AG08395 (cell line): ENCODE data around the gene GRHL1.

Experiments
- DNase-seq: peaks from one replicate; pipeline ENCODE4 v3.0.0; 2012; ENCODE audit warnings: mixed read lengths, low spot score

GRHL1 gene

GRCh38 chr2:9972621-9973479 lies 21.4 kb downstream of the GRHL1 start:
- DNase-seq = peak; percentile 64

- DNase-seq = no peak
Observed at GRCh38 chr2:9973690-9974089, 22.2 kb downstream of the GRHL1 start.

GRCh38 chr2:9974343-9974742 lies 22.9 kb downstream of the GRHL1 start:
- no peak for DNase-seq

GRCh38 chr2:9975328-9975727 lies 23.8 kb downstream of the GRHL1 start:
- no peak for DNase-seq

- peak; percentile 94 for DNase-seq
Observed at GRCh38 chr2:9975805-9976447, 24.4 kb downstream of the GRHL1 start.

GRCh38 chr2:9979977-9980376 lies 28.5 kb downstream of the GRHL1 start:
- no peak for DNase-seq

- no peak for DNase-seq
Observed at GRCh38 chr2:9980520-9980919, 29.0 kb downstream of the GRHL1 start.

GRCh38 chr2:9981655-9982054 lies 30.2 kb downstream of the GRHL1 start:
- DNase-seq = no peak

GRCh38 chr2:9982248-9982647 lies 30.8 kb downstream of the GRHL1 start:
- peak; percentile 88 for DNase-seq

- DNase-seq = no peak
Observed at GRCh38 chr2:9982891-9983290, 31.4 kb downstream of the GRHL1 start.

GRCh38 chr2:9983401-9984216 lies 32.1 kb downstream of the GRHL1 start:
- DNase-seq = no peak

- DNase-seq = peak; percentile 47
Observed at GRCh38 chr2:9984217-9984739, 32.8 kb downstream of the GRHL1 start.

- DNase-seq = peak; percentile 73
Observed at GRCh38 chr2:9984871-9985480, 33.5 kb downstream of the GRHL1 start.

- no peak for DNase-seq
Observed at GRCh38 chr2:9985531-9986328, 34.2 kb downstream of the GRHL1 start.

GRCh38 chr2:9988320-9988719 lies 36.8 kb downstream of the GRHL1 start:
- DNase-seq = no peak

GRCh38 chr2:9990736-9991135 lies 39.2 kb downstream of the GRHL1 start:
- peak; percentile 31 for DNase-seq

- no peak for DNase-seq
Observed at GRCh38 chr2:9991221-9991620, 39.7 kb downstream of the GRHL1 start.

GRCh38 chr2:9991829-9992273 lies 40.4 kb downstream of the GRHL1 start:
- no peak for DNase-seq

- DNase-seq = no peak
Observed at GRCh38 chr2:9992427-9993187, 41.1 kb downstream of the GRHL1 start.

- peak; percentile 78 for DNase-seq
Observed at GRCh38 chr2:9993488-9994165, 42.1 kb downstream of the GRHL1 start.
